ENCODE data around the gene AKIRIN2. TPM values are rescaled to one million over a fixed set of nuclear protein-coding genes. Genes with fewer than 3 reads are reported as not detected.

The AKIRIN2 gene
- total RNA-seq, 1 donor from 2014 or later, result 65.4 TPM

DNA sequence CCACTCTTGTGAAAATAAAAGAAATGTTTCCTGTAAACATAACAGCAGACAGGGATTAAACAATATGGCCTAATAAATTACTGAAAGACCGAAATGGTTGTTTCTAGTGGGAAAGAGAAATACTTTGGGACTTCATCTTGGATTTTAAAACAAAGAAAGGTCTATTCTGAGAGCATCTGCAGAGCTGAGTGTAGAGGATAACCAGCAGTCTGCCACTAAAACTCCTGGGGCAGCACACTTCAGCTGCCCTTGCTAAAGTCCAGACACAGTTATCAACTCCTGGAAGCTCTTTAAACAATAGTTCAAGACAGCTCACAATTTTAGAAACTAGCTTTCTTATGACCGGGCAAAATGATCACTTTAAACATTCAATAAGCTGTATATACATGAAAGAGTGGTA lies 38.6 kb downstream of the AKIRIN2 start:
- Mint-ChIP-seq H3K27me3 (ENCODE audit: low read depth, unreplicated experiment) (no peaks in the 10 kb centered on the region), H3K4me3 (ENCODE audit: unreplicated experiment) (no peak overlapping the region), H3K27ac (ENCODE audit: unreplicated experiment) (no peak overlapping the region), H3K4me1 (ENCODE audit: low read depth, unreplicated experiment) (peaks cover 21% of the 10 kb centered on the region), H3K9me3 (ENCODE audit: unreplicated experiment) (no peaks in the 10 kb centered on the region), H3K36me3 (ENCODE audit: low read depth, unreplicated experiment) (peaks cover 3% of the 10 kb centered on the region)
- H3K27me3 ChIP-seq (ENCODE audit: insufficient read depth, low read length), result no peaks in the 10 kb centered on the region
- H2AFZ ChIP-seq (ENCODE audit: low read depth, low read length), result no peak overlapping the region
- TF ChIP-seq, protein P1, sequence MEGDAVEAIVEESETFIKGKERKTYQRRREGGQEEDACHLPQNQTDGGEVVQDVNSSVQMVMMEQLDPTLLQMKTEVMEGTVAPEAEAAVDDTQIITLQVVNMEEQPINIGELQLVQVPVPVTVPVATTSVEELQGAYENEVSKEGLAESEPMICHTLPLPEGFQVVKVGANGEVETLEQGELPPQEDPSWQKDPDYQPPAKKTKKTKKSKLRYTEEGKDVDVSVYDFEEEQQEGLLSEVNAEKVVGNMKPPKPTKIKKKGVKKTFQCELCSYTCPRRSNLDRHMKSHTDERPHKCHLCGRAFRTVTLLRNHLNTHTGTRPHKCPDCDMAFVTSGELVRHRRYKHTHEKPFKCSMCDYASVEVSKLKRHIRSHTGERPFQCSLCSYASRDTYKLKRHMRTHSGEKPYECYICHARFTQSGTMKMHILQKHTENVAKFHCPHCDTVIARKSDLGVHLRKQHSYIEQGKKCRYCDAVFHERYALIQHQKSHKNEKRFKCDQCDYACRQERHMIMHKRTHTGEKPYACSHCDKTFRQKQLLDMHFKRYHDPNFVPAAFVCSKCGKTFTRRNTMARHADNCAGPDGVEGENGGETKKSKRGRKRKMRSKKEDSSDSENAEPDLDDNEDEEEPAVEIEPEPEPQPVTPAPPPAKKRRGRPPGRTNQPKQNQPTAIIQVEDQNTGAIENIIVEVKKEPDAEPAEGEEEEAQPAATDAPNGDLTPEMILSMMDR (IDR thresholded peaks at IDR 0.05; ENCODE audit: insufficient read depth, low read depth, low read length), result no peak
- TF ChIP-seq EZH2 (IDR thresholded peaks at IDR 0.05; ENCODE audit: insufficient read depth, low read length), result no peak
- peaks cover 10% of the 10 kb centered on the region for H3K4me1 ChIP-seq (ENCODE audit: insufficient read depth, low read length)
- no peak overlapping the region for H3K4me3 ChIP-seq (ENCODE audit: insufficient read depth, low read depth, low read length)
- H3K27ac ChIP-seq (ENCODE audit: low read depth, low read length), result no peak overlapping the region
- H3K36me3 ChIP-seq (ENCODE audit: insufficient read depth, low read length), result no peaks in the 10 kb centered on the region
- H4K20me1 ChIP-seq (ENCODE audit: insufficient read depth, low read length), result no peaks in the 10 kb centered on the region
- no peaks in the 10 kb centered on the region for H3K9me3 ChIP-seq (ENCODE audit: insufficient read depth, low read depth, low read length)
- H3K4me2 ChIP-seq (ENCODE audit: low read length), result no peak overlapping the region
- DNase-seq (ENCODE audit: low read depth) (no peak), FAIRE-seq (no peak)
- H3K9ac ChIP-seq (ENCODE audit: low read length), result no peak overlapping the region
- no peaks in the 10 kb centered on the region for H3K79me2 ChIP-seq (ENCODE audit: insufficient read depth, low read length)

DNA sequence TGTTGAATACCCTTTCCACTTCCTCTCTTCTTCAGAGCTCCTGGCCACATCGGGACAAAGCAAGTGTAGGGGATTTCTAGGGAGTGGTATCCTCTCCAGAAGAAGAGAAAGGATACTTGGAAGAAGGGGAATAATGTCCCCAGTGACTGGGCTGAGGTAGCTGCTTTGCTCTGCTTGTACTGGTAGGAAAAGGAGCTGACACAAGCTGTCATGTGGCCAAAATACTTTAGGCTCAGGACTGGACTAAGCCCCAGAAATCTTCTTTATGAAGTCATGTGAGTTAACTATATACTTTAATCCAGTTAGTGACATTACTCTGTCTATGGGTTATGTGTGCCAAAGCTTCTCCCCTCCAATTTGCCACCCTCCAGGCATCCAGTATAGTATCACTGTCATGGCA lies 40.5 kb downstream of the AKIRIN2 start:
- H3K36me3 Mint-ChIP-seq (ENCODE audit: low read depth, unreplicated experiment), result peaks cover 3% of the 10 kb centered on the region
- H3K27ac ChIP-seq (ENCODE audit: low read depth, low read length), result no peak overlapping the region
- H3K79me2 ChIP-seq (ENCODE audit: insufficient read depth, low read length), result no peaks in the 10 kb centered on the region
- H3K9ac ChIP-seq (ENCODE audit: low read length), result no peak overlapping the region
- FAIRE-seq, result no peak
- no peak overlapping the region for H3K4me2 ChIP-seq (ENCODE audit: low read length)
- peaks cover 10% of the 10 kb centered on the region for H3K4me1 ChIP-seq (ENCODE audit: insufficient read depth, low read length)
- no peak overlapping the region for H3K27ac Mint-ChIP-seq (ENCODE audit: unreplicated experiment)
- H3K9me3 Mint-ChIP-seq (ENCODE audit: unreplicated experiment), result no peaks in the 10 kb centered on the region
- no peaks in the 10 kb centered on the region for H3K27me3 ChIP-seq (ENCODE audit: insufficient read depth, low read length)
- peaks cover 24% of the 10 kb centered on the region for H3K4me1 Mint-ChIP-seq (ENCODE audit: low read depth, unreplicated experiment)
- H3K4me3 ChIP-seq (ENCODE audit: insufficient read depth, low read depth, low read length), result no peak overlapping the region
- TF ChIP-seq, protein P1 (IDR thresholded peaks at IDR 0.05; ENCODE audit: insufficient read depth, low read depth, low read length), result no peak
- TF ChIP-seq EZH2 (IDR thresholded peaks at IDR 0.05; ENCODE audit: insufficient read depth, low read length), result no peak
- DNase-seq (ENCODE audit: low read depth), result peak; percentile 10
- peaks cover 3% of the 10 kb centered on the region for H3K36me3 ChIP-seq (ENCODE audit: insufficient read depth, low read length)
- H3K27me3 Mint-ChIP-seq (ENCODE audit: low read depth, unreplicated experiment), result no peaks in the 10 kb centered on the region
- no peak overlapping the region for H2AFZ ChIP-seq (ENCODE audit: low read depth, low read length)
- no peak overlapping the region for H3K4me3 Mint-ChIP-seq (ENCODE audit: unreplicated experiment)
- no peaks in the 10 kb centered on the region for H3K9me3 ChIP-seq (ENCODE audit: insufficient read depth, low read depth, low read length)
- H4K20me1 ChIP-seq (ENCODE audit: insufficient read depth, low read length), result no peaks in the 10 kb centered on the region

DNA sequence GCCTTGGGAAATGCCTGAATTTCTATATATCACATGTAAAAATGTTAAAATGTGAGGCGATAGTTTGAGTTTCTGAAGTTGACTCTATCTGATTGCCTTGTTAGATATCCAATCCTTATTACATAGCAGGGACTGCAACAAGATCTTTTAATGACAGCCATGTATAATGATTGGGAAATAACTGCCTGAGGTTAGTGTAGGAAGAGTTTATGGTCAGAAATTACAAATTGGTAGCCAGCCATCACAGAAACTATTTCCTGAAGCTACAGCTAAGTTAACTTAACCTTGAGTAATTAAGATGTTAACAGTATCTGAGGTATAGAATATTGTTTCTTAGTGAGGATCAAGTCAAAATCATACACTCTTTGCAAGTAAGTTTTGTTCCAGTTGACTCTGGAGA lies 41.0 kb downstream of the AKIRIN2 start:
- H3K4me3 Mint-ChIP-seq (ENCODE audit: unreplicated experiment), result no peak overlapping the region
- H2AFZ ChIP-seq (ENCODE audit: low read depth, low read length), result no peak overlapping the region
- FAIRE-seq (no peak), DNase-seq (ENCODE audit: low read depth) (peak; percentile 64)
- H3K4me1 Mint-ChIP-seq (ENCODE audit: low read depth, unreplicated experiment), result peaks cover 24% of the 10 kb centered on the region
- no peaks in the 10 kb centered on the region for H3K27me3 ChIP-seq (ENCODE audit: insufficient read depth, low read length)
- no peaks in the 10 kb centered on the region for H4K20me1 ChIP-seq (ENCODE audit: insufficient read depth, low read length)
- no peaks in the 10 kb centered on the region for H3K9me3 ChIP-seq (ENCODE audit: insufficient read depth, low read depth, low read length)
- no peak overlapping the region for H3K27ac ChIP-seq (ENCODE audit: low read depth, low read length)
- TF ChIP-seq EZH2 (IDR thresholded peaks at IDR 0.05; ENCODE audit: insufficient read depth, low read length), result no peak
- TF ChIP-seq, protein P1 (IDR thresholded peaks at IDR 0.05; ENCODE audit: insufficient read depth, low read depth, low read length), result no peak
- peaks cover 3% of the 10 kb centered on the region for H3K36me3 Mint-ChIP-seq (ENCODE audit: low read depth, unreplicated experiment)
- H3K4me1 ChIP-seq (ENCODE audit: insufficient read depth, low read length), result peaks cover 10% of the 10 kb centered on the region
- no peaks in the 10 kb centered on the region for H3K79me2 ChIP-seq (ENCODE audit: insufficient read depth, low read length)
- no peaks in the 10 kb centered on the region for H3K9me3 Mint-ChIP-seq (ENCODE audit: unreplicated experiment)
- no peak overlapping the region for H3K4me3 ChIP-seq (ENCODE audit: insufficient read depth, low read depth, low read length)
- H3K27ac Mint-ChIP-seq (ENCODE audit: unreplicated experiment), result peak overlapping the region; percentile 49
- H3K9ac ChIP-seq (ENCODE audit: low read length), result no peak overlapping the region
- no peaks in the 10 kb centered on the region for H3K27me3 Mint-ChIP-seq (ENCODE audit: low read depth, unreplicated experiment)
- peaks cover 3% of the 10 kb centered on the region for H3K36me3 ChIP-seq (ENCODE audit: insufficient read depth, low read length)
- no peak overlapping the region for H3K4me2 ChIP-seq (ENCODE audit: low read length)
